ENCODE data around the gene THTPA. TPM values are rescaled to one million over a fixed set of nuclear protein-coding genes. Genes with fewer than 3 reads are reported as not detected.

Gene THTPA
- total RNA-seq, 1 experiment from 2014 or later: 12.3 TPM

- H3K4me1 ChIP-seq (ENCODE audit: insufficient read depth, low read length, poor library complexity, severe bottlenecking): peaks cover 7% of the 10 kb centered on the region
- no peak overlapping the region for H3K4me3 ChIP-seq (ENCODE audit: low read depth, low read length, poor library complexity, severe bottlenecking)
- no TSS peak for BruUV-seq (replicated peaks)
- ChIA-PET CTCF (interaction anchor here (0.5 to 1.0 kb wide), 2 partner anchors 85 to 256 kb away, joined by 3 to 4 read pairs; partner anchors contain the start of gene BCL2L2), POLR2A (ENCODE audit: low non-redundant PET) (interaction anchor here (0.5 to 0.7 kb wide), 3 partner anchors 12 to 84 kb away, joined by 3 to 5 read pairs (median 4); no protein-coding TSS in a partner anchor)
- peak; percentile 75 for DNase-seq (ENCODE audit: low spot score)
- intact Hi-C loops (cut with micrococcal nuclease; ENCODE audit: unreplicated experiment): loop anchor here (1.0 kb wide), 1 partner anchor 85 kb away; no protein-coding TSS in a partner anchor
- TF ChIP-seq, protein P1, sequence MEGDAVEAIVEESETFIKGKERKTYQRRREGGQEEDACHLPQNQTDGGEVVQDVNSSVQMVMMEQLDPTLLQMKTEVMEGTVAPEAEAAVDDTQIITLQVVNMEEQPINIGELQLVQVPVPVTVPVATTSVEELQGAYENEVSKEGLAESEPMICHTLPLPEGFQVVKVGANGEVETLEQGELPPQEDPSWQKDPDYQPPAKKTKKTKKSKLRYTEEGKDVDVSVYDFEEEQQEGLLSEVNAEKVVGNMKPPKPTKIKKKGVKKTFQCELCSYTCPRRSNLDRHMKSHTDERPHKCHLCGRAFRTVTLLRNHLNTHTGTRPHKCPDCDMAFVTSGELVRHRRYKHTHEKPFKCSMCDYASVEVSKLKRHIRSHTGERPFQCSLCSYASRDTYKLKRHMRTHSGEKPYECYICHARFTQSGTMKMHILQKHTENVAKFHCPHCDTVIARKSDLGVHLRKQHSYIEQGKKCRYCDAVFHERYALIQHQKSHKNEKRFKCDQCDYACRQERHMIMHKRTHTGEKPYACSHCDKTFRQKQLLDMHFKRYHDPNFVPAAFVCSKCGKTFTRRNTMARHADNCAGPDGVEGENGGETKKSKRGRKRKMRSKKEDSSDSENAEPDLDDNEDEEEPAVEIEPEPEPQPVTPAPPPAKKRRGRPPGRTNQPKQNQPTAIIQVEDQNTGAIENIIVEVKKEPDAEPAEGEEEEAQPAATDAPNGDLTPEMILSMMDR (conservative IDR thresholded peaks at IDR 0.05; ENCODE audit: low read depth, low read length): peak; percentile 87
- TF ChIP-seq EZH2 (IDR thresholded peaks at IDR 0.05; ENCODE audit: borderline replicate concordance, low read depth, low read length, poor library complexity, severe bottlenecking): no peak
- H3K9me3 ChIP-seq (ENCODE audit: low read depth, low read length, poor library complexity, severe bottlenecking): no peaks in the 10 kb centered on the region
- H3K36me3 ChIP-seq (ENCODE audit: insufficient read depth, low read length, poor library complexity, severe bottlenecking): peaks cover 11% of the 10 kb centered on the region
- H3K27me3 ChIP-seq (replicated peaks; ENCODE audit: insufficient read depth, low read depth, low read length, poor library complexity): no peaks in the 10 kb centered on the region
- no peak overlapping the region for H3K27ac ChIP-seq (ENCODE audit: low read depth, low read length, poor library complexity, severe bottlenecking)
Observed at GRCh38 chr14:23562822-23563472, 6.9 kb downstream of the THTPA start.

GRCh38 chr14:23563473-23564180 is 7.6 kb downstream of the THTPA start:
- no peaks in the 10 kb centered on the region for H3K27me3 ChIP-seq (replicated peaks; ENCODE audit: insufficient read depth, low read depth, low read length, poor library complexity)
- BruUV-seq (replicated peaks): no TSS peak
- H3K27ac ChIP-seq (ENCODE audit: low read depth, low read length, poor library complexity, severe bottlenecking): no peak overlapping the region
- intact Hi-C loops (cut with micrococcal nuclease; ENCODE audit: unreplicated experiment): no loop called here
- peaks cover 14% of the 10 kb centered on the region for H3K4me1 ChIP-seq (ENCODE audit: insufficient read depth, low read length, poor library complexity, severe bottlenecking)
- no peaks in the 10 kb centered on the region for H3K9me3 ChIP-seq (ENCODE audit: low read depth, low read length, poor library complexity, severe bottlenecking)
- TF ChIP-seq EZH2 (IDR thresholded peaks at IDR 0.05; ENCODE audit: borderline replicate concordance, low read depth, low read length, poor library complexity, severe bottlenecking): no peak
- TF ChIP-seq, protein P1 (conservative IDR thresholded peaks at IDR 0.05; ENCODE audit: low read depth, low read length): no peak
- H3K4me3 ChIP-seq (ENCODE audit: low read depth, low read length, poor library complexity, severe bottlenecking): no peak overlapping the region
- peaks cover 11% of the 10 kb centered on the region for H3K36me3 ChIP-seq (ENCODE audit: insufficient read depth, low read length, poor library complexity, severe bottlenecking)
- ChIA-PET POLR2A (ENCODE audit: low non-redundant PET) (interaction anchor here (0.5 to 0.6 kb wide), 2 partner anchors 13 to 84 kb away, joined by 3 to 5 read pairs; no protein-coding TSS in a partner anchor), CTCF (interaction anchor here (1.0 kb wide), 1 partner anchor 85 kb away, joined by 3 read pairs; no protein-coding TSS in a partner anchor)
- DNase-seq (ENCODE audit: low spot score): no peak

- H3K9me3 ChIP-seq (ENCODE audit: low read depth, low read length, poor library complexity, severe bottlenecking): no peaks in the 10 kb centered on the region
- H3K27ac ChIP-seq (ENCODE audit: low read depth, low read length, poor library complexity, severe bottlenecking): no peak overlapping the region
- intact Hi-C loops (cut with micrococcal nuclease; ENCODE audit: unreplicated experiment): no loop called here
- ChIA-PET CTCF (no interaction called here), POLR2A (ENCODE audit: low non-redundant PET) (no interaction called here)
- H3K4me3 ChIP-seq (ENCODE audit: low read depth, low read length, poor library complexity, severe bottlenecking): no peak overlapping the region
- H3K27me3 ChIP-seq (replicated peaks; ENCODE audit: insufficient read depth, low read depth, low read length, poor library complexity): no peaks in the 10 kb centered on the region
- no peak for TF ChIP-seq EZH2 (IDR thresholded peaks at IDR 0.05; ENCODE audit: borderline replicate concordance, low read depth, low read length, poor library complexity, severe bottlenecking)
- TF ChIP-seq, protein P1 (conservative IDR thresholded peaks at IDR 0.05; ENCODE audit: low read depth, low read length): no peak
- no peak for DNase-seq (ENCODE audit: low spot score)
- BruUV-seq (replicated peaks): no TSS peak
- peaks cover 8% of the 10 kb centered on the region for H3K36me3 ChIP-seq (ENCODE audit: insufficient read depth, low read length, poor library complexity, severe bottlenecking)
- H3K4me1 ChIP-seq (ENCODE audit: insufficient read depth, low read length, poor library complexity, severe bottlenecking): peaks cover 14% of the 10 kb centered on the region
Observed at GRCh38 chr14:23564181-23564812, 8.2 kb downstream of the THTPA start.
